ENCODE measurements around the gene PFDN6.
A peak's percentile ranks its signal among the peaks of the same experiment; 100 is the strongest.

The PFDN6 gene

GRCh38 chr6:33314943-33315792 lies 25.8 kb downstream of the PFDN6 start:
- DNase-seq (ENCODE audit: low read depth, low spot score): no peak
- peak overlapping the region; percentile 89 for H3K27ac ChIP-seq

- no peak overlapping the region for H3K27ac ChIP-seq
- DNase-seq (ENCODE audit: low read depth, low spot score): no peak
Observed at GRCh38 chr6:33315793-33316602, 26.6 kb downstream of the PFDN6 start.

GRCh38 chr6:33316603-33317418 lies 27.4 kb downstream of the PFDN6 start:
- peak overlapping the region; percentile 75 for H3K27ac ChIP-seq
- DNase-seq (ENCODE audit: low read depth, low spot score): no peak

GRCh38 chr6:33317419-33317668 lies 27.9 kb downstream of the PFDN6 start:
- H3K27ac ChIP-seq: peak overlapping the region; percentile 75
- DNase-seq (ENCODE audit: low read depth, low spot score): no peak

- DNase-seq (ENCODE audit: low read depth, low spot score): peak; percentile 92
- peak within 1 kb of the TSS; percentile 75 for H3K27ac ChIP-seq
Observed at GRCh38 chr6:33317669-33318425, 28.4 kb downstream of the PFDN6 start, which contains the start of gene ZBTB22. Gene ZBTB22 (minus strand): TSS chr6:33317744. CDS start chr6:33316916, 828 bp downstream.

GRCh38 chr6:33318426-33319073 lies 29.1 kb downstream of the PFDN6 start:
- no peak for DNase-seq (ENCODE audit: low read depth, low spot score)
- H3K27ac ChIP-seq: peak overlapping the region; percentile 75

- no peak for DNase-seq (ENCODE audit: low read depth, low spot score)
- H3K27ac ChIP-seq: peak overlapping the region; percentile 82
Observed at GRCh38 chr6:33319939-33320314, 30.5 kb downstream of the PFDN6 start.

- no peak for DNase-seq (ENCODE audit: low read depth, low spot score)
- peak overlapping the region; percentile 82 for H3K27ac ChIP-seq
Observed at GRCh38 chr6:33320315-33321181, 31.1 kb downstream of the PFDN6 start.

GRCh38 chr6:33321227-33321626 lies 31.8 kb downstream of the PFDN6 start:
- H3K27ac ChIP-seq: peak overlapping the region; percentile 82

GRCh38 chr6:33323623-33323948 lies 34.2 kb downstream of the PFDN6 start:
- peak overlapping the region; percentile 82 for H3K27ac ChIP-seq
- DNase-seq (ENCODE audit: low read depth, low spot score): no peak

More at GRCh38 chr6:33321227-33321626, 31.8 kb downstream of the PFDN6 start:
- no peak for DNase-seq (ENCODE audit: low read depth, low spot score)

- no peak overlapping the region for H3K27ac ChIP-seq
Observed at GRCh38 chr6:33324125-33324524, 34.7 kb downstream of the PFDN6 start.

GRCh38 chr6:33329058-33329457 lies 39.7 kb downstream of the PFDN6 start:
- DNase-seq (ENCODE audit: low read depth, low spot score): no peak
- no peak overlapping the region for H3K27ac ChIP-seq

More at GRCh38 chr6:33324125-33324524, 34.7 kb downstream of the PFDN6 start:
- DNase-seq (ENCODE audit: low read depth, low spot score): no peak

- no peak overlapping the region for H3K27ac ChIP-seq
- DNase-seq (ENCODE audit: low read depth, low spot score): no peak
Observed at GRCh38 chr6:33330736-33331135, 41.3 kb downstream of the PFDN6 start.

- no peak for DNase-seq (ENCODE audit: low read depth, low spot score)
Observed at GRCh38 chr6:33333666-33334065, 44.3 kb downstream of the PFDN6 start.

GRCh38 chr6:33335916-33336315 lies 46.5 kb downstream of the PFDN6 start:
- no peak for DNase-seq (ENCODE audit: low read depth, low spot score)
- no peak overlapping the region for H3K27ac ChIP-seq

More at GRCh38 chr6:33333666-33334065, 44.3 kb downstream of the PFDN6 start:
- no peak overlapping the region for H3K27ac ChIP-seq

GRCh38 chr6:33336495-33336894 lies 47.1 kb downstream of the PFDN6 start:
- no peak for DNase-seq (ENCODE audit: low read depth, low spot score)
- H3K27ac ChIP-seq: no peak overlapping the region

GRCh38 chr6:33339193-33339592 lies 49.8 kb downstream of the PFDN6 start:
- DNase-seq (ENCODE audit: low read depth, low spot score): no peak
- H3K27ac ChIP-seq: no peak overlapping the region

Data from epithelial cell of prostate (primary cell).